GM12865 (cell line): Measurements from ENCODE around the gene C3orf20.

ENCODE experiments used
- DNase-seq: peaks from one replicate; pipeline ENCODE4 v3.0.0; 2010; ENCODE audit warnings: low read depth
- H3K4me3 ChIP-seq: 2 replicates; pipeline ENCODE4 v1.5.1; 2011; ENCODE audit warnings: mild to moderate bottlenecking, low read depth, low read length, control low read depth
- TF ChIP-seq, protein P1 (sequence below): IDR thresholded peaks from 2 replicates; pipeline ENCODE4 v1.5.1; 2011; ENCODE audit warnings: low read length, control low read depth, low read depth, inconsistent platforms; ENCODE audit not compliant: insufficient read depth; ENCODE audit errors: missing control alignments

C3orf20 gene

DNA sequence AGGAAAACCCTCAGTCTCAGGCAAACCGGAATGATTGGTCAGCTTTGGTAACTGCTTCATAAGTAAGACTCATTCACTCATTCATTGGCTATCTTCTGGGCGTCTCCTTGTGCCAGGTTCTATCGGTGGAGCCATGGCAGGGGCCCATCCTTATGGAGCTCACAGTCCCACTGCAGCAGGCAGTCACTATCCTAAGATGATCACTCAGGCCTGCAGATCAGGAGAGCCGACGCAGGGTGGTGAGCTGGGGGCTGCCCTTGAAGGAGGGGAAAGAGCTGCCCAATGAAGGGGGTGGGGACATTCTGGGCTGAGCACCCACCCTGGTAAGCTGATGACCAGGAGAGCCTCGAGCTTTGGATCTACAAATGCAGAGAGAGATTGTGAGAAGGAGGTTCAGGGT is 123.3 kb downstream of the C3orf20 start:
- TF ChIP-seq, protein P1, sequence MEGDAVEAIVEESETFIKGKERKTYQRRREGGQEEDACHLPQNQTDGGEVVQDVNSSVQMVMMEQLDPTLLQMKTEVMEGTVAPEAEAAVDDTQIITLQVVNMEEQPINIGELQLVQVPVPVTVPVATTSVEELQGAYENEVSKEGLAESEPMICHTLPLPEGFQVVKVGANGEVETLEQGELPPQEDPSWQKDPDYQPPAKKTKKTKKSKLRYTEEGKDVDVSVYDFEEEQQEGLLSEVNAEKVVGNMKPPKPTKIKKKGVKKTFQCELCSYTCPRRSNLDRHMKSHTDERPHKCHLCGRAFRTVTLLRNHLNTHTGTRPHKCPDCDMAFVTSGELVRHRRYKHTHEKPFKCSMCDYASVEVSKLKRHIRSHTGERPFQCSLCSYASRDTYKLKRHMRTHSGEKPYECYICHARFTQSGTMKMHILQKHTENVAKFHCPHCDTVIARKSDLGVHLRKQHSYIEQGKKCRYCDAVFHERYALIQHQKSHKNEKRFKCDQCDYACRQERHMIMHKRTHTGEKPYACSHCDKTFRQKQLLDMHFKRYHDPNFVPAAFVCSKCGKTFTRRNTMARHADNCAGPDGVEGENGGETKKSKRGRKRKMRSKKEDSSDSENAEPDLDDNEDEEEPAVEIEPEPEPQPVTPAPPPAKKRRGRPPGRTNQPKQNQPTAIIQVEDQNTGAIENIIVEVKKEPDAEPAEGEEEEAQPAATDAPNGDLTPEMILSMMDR, result no peak
- DNase-seq, result no peak
- no peak overlapping the region for H3K4me3 ChIP-seq

DNA sequence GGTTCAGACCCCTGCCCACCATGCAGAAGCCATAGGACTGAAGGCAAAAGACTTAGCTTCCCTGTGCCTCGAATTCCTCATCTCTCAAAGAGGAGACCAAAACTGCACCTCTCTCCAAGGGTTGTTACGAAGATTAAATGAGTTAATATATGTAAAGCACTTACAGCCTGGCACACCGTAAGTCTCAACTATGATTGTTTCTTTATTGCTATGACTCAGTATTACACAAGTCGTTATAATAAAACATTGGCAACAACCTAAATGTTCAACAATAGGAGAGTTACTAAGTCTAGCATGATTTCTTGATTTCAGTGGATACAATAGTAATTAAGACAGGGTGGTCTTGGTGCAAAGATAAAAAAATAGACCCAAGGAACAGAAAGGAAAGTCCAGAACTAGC is 124.2 kb downstream of the C3orf20 start:
- H3K4me3 ChIP-seq, result no peak overlapping the region
- no peak for DNase-seq
- TF ChIP-seq, protein P1, result no peak

DNA sequence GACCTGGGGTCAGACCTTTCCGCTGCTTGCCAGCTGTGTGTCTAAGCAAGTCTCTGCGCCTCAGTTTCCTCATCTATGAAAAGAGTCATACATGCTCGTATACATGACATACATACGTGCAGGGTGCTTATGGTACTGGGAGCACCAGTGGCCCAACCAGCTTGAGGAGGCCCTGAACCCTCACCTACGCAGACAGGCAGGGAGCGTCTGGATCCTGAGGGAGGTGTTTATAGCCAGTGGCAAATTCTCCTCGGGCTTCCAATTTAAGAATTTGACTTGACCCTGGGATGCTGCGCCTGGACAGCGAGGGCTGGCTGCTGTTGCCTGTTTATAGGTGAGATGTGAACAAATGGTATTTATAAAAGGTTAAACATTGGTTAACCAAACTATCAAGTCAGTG is 126.1 kb downstream of the C3orf20 start:
- TF ChIP-seq, protein P1, result no peak
- no peak for DNase-seq
- H3K4me3 ChIP-seq, result no peak overlapping the region

DNA sequence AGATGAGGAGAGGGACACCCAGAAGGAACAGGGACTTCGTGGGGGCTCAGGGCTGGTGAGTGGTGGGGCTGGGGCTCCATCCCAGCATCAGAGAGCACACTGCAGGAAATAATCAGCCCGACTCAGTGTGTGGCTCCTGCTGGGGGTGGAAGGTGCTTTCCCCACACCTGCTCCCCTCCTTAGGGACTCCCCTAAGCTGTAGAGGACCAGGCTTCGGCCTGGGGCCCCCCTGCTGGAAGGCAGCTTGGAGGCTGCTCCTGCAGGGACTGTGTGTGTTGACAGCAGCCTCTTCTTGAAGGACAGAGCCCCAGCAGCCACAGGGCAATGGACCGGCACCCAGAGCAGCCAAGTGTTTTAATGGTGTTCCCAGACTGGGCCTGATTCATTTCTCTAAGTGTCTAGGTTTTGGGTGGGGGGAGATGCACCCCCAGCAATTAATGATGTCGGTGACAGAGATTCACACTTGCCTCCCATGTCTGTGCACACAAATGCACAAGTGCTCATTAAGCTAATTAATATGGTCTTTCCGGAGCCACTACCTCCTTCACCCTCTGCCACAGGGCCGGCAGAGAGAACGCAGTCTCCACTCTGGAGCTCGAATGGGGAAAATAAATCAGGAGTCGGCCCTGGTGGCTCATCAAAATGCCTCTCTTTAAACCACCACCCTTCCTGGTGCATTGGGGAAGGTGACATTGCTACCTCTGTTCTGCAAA is 126.9 kb downstream of the C3orf20 start:
- no peak for DNase-seq
- TF ChIP-seq, protein P1, result no peak
- no peak overlapping the region for H3K4me3 ChIP-seq

DNA sequence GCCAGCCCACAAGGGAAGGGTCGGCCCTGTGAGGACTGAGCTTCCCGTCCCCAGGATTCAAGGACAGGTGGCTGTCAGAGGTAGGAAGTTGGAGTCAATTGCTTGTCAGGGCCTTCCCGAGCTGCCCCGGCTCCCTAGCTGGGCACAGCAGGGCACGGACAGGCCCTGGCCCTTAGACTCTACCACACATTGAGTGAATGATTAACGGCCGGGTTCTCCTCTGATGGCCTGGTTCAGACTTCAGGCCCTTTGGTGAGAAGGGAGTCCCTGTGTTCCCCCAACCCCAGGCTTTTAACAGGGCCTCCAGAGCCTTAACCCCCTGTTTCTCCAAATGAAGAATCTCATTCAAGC is 127.4 kb downstream of the C3orf20 start:
- TF ChIP-seq, protein P1, result no peak

DNA sequence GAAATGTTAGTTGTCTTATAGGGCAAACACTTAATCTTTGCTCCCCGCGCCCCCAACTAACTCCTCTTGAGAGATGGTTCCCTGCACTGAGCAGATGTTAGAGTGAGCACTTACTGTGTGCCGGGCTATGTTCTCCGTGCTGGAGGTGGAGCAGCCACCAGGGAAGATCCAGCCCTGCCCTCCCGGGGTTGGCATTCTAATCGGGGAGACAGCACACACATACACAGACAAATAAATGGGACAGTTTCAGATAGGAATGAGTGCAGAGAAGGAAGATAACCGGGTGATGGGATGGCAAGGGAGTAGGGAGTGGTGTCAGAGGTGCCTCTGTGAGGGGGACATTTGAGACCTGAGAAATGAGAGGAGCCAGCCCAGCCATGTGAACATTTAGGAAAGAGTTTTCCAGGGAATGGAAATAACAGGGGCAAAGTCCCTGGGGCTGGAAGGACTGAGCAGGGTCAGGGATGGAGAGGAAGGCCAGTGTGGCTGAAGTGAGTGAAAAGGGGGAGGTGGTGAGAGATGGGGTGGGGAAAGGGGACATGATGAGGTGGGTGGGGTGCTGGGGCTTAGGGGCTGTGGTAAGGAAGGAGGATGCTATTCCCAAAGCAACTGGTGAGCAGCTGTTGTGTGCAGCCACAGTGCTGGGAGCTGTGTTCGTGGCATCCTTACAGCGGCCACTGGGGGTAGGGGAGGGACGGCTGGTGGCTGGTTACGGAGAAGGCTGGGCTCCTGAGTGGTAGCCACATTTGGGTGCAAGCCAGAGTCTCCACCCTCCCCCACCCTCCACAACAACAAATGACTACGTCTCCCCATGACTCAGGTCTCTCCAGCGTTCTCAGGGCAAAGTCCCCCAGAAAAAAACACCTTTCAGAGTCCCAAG is 128.4 kb downstream of the C3orf20 start:
- TF ChIP-seq, protein P1, result no peak
- H3K4me3 ChIP-seq, result no peak overlapping the region
- DNase-seq, result no peak

More for the DNA sequence above, 127.4 kb downstream of the C3orf20 start:
- H3K4me3 ChIP-seq, result no peak overlapping the region
- no peak for DNase-seq
